Caco-2 (cell line): ENCODE results near the gene PRR35. TPM values are rescaled to one million over a fixed set of nuclear protein-coding genes. Genes with fewer than 3 reads are reported as not detected.

Source experiments
- BruUV-seq: library from RNA; stranded (reverse); fragments of 400-500 nt; replicated peaks from 2 replicates; lab custom pipeline; 2021; lab: Mats Ljungman, UMichigan
- CTCF ChIA-PET: fragments of 300-600 bp; sonication (Branson Sonifier 250); formaldehyde crosslinking; loops from one replicate; lab custom pipeline; 2022; ENCODE audit warnings: antibody characterized with exemption; lab: Charles Lee
- POLR2A ChIA-PET: fragments of 300-600 bp; sonication (Branson Sonifier 250); formaldehyde crosslinking; loops from one replicate; lab custom pipeline; 2022; ENCODE audit warnings: antibody characterized with exemption; lab: Charles Lee
- DNase-seq, 2 experiments: peaks; one replicate each; pipeline versions ENCODE4 v3.0.0 to v3.0.0-alpha.2; 2020 to 2022
- H3K27me3 ChIP-seq: replicated peaks from 2 replicates; pipeline ENCODE4 v1.6.0; 2011; ENCODE audit warnings: low read length; ENCODE audit not compliant: control insufficient read depth, insufficient read depth
- H3K36me3 ChIP-seq: 2 replicates; pipeline ENCODE4 v1.5.1; 2011; ENCODE audit warnings: low read length; ENCODE audit not compliant: control insufficient read depth, insufficient read depth
- H3K4me1 ChIP-seq: fragments of 250-450 bp; sonication (Bioruptor Pico); 2 replicates; pipeline ENCODE4 v1.5.1; 2020; ENCODE audit warnings: mild to moderate bottlenecking
- H3K4me3 ChIP-seq: 2 replicates; pipeline ENCODE4 v1.5.1; 2011; ENCODE audit warnings: low read depth, mild to moderate bottlenecking, control low read depth, low read length
- H3K9me3 ChIP-seq: fragments of 250-450 bp; sonication (Bioruptor Pico); 2 replicates; pipeline ENCODE4 v1.5.1; 2020; ENCODE audit warnings: mild to moderate bottlenecking, moderate library complexity
- H3K27ac Mint-ChIP-seq: one replicate; pipeline ENCODE4 v1.8.0; 2022; ENCODE audit warnings: mixed read lengths; ENCODE audit not compliant: unreplicated experiment
- H3K27me3 Mint-ChIP-seq: one replicate; pipeline ENCODE4 v1.8.0; 2022; ENCODE audit warnings: mixed read lengths; ENCODE audit not compliant: insufficient read depth, unreplicated experiment
- H3K36me3 Mint-ChIP-seq: one replicate; pipeline ENCODE4 v1.8.0; 2022; ENCODE audit warnings: mild to moderate bottlenecking, mixed read lengths; ENCODE audit not compliant: insufficient read depth, unreplicated experiment
- H3K4me1 Mint-ChIP-seq: one replicate; pipeline ENCODE4 v1.8.0; 2022; ENCODE audit warnings: low read depth, mixed read lengths; ENCODE audit not compliant: unreplicated experiment
- H3K4me3 Mint-ChIP-seq: one replicate; pipeline ENCODE4 v1.8.0; 2022; ENCODE audit warnings: mild to moderate bottlenecking, moderate library complexity, mixed read lengths; ENCODE audit not compliant: unreplicated experiment
- H3K9me3 Mint-ChIP-seq: one replicate; pipeline ENCODE4 v1.8.0; 2022; ENCODE audit warnings: mixed read lengths; ENCODE audit not compliant: unreplicated experiment
- CTCF ChIP-seq, 2 experiments: fragments of 200-600 bp in 1 of 2; IDR thresholded peaks; 1 replicate in 1 of 2; 2 replicates in 1 of 2; pipeline versions ENCODE4 v1.5.1 to v1.8.0; 2011 to 2022; ENCODE audit warnings: antibody characterized with exemption in 1 of 2, control low read depth in 1 of 2, inconsistent platforms in 1 of 2, low read depth in 1 of 2, low read length in 1 of 2, mild to moderate bottlenecking in 1 of 2, moderate library complexity in 1 of 2; ENCODE audit not compliant: insufficient read depth in 1 of 2, severe bottlenecking in 1 of 2, unreplicated experiment in 1 of 2
- intact Hi-C: fragments of 100-400 bp; cut with micrococcal nuclease; formaldehyde crosslinking; loops from one replicate; pipeline ENCODE4 v1.10.0; 2022; ENCODE audit not compliant: unreplicated experiment
- total RNA-seq: library from RNA; stranded (reverse); gene quantifications from 2 replicates; pipeline ENCODE4 v1.2.3, GENCODE V29; 2022

The PRR35 gene
- total RNA-seq, 1 experiment from 2014 or later, result not detected

- ChIA-PET POLR2A (no interaction called here), CTCF (no interaction called here)
- H3K4me3 ChIP-seq, result no peak overlapping the region
- intact Hi-C loops, result no loop called here
- H3K9me3 Mint-ChIP-seq, result no peaks in the 10 kb centered on the region
- no peaks in the 10 kb centered on the region for H3K4me1 ChIP-seq
- no peaks in the 10 kb centered on the region for H3K36me3 Mint-ChIP-seq
- no peak overlapping the region for H3K27ac Mint-ChIP-seq
- H3K4me3 Mint-ChIP-seq, result no peak overlapping the region
- H3K27me3 Mint-ChIP-seq, result no peaks in the 10 kb centered on the region
- no peak for TF ChIP-seq CTCF (IDR thresholded peaks at IDR 0.05; ENCODE audit: insufficient read depth in 1 of 2, low read depth in 1 of 2, low read length in 1 of 2, severe bottlenecking in 1 of 2, unreplicated experiment in 1 of 2)
- BruUV-seq, result no TSS peak
- no peak for DNase-seq
- H3K4me1 Mint-ChIP-seq, result no peaks in the 10 kb centered on the region
- H3K36me3 ChIP-seq, result no peaks in the 10 kb centered on the region; the same call in none of the 2 replicates
- no peaks in the 10 kb centered on the region for H3K9me3 ChIP-seq
- no peaks in the 10 kb centered on the region for H3K27me3 ChIP-seq
Observed at GRCh38 chr16:554640-555365, 5.4 kb upstream of the PRR35 start.

- Histone ChIP-seq H3K4me1 (no peaks in the 10 kb centered on the region), H3K4me3 (no peak overlapping the region), H3K36me3 (no peaks in the 10 kb centered on the region; the same call in 1 of the 2 replicates), H3K27me3 (no peaks in the 10 kb centered on the region), H3K9me3 (no peaks in the 10 kb centered on the region)
- H3K27ac Mint-ChIP-seq, result no peak overlapping the region
- POLR2A ChIA-PET, result no interaction called here
- CTCF ChIA-PET, result no interaction called here
- no peaks in the 10 kb centered on the region for H3K36me3 Mint-ChIP-seq
- no peaks in the 10 kb centered on the region for H3K9me3 Mint-ChIP-seq
- H3K27me3 Mint-ChIP-seq, result no peaks in the 10 kb centered on the region
- DNase-seq, result no peak
- H3K4me3 Mint-ChIP-seq, result no peak overlapping the region
- no peaks in the 10 kb centered on the region for H3K4me1 Mint-ChIP-seq
- TF ChIP-seq CTCF (IDR thresholded peaks at IDR 0.05; ENCODE audit: insufficient read depth in 1 of 2, low read depth in 1 of 2, low read length in 1 of 2, severe bottlenecking in 1 of 2, unreplicated experiment in 1 of 2), result no peak
- intact Hi-C loops, result no loop called here
- no TSS peak for BruUV-seq
Observed at GRCh38 chr16:555528-556473, 4.4 kb upstream of the PRR35 start.

GRCh38 chr16:556474-557173, 3.6 kb upstream of the PRR35 start:
- POLR2A ChIA-PET, result no interaction called here
- no peak for TF ChIP-seq CTCF (IDR thresholded peaks at IDR 0.05; ENCODE audit: insufficient read depth in 1 of 2, low read depth in 1 of 2, low read length in 1 of 2, severe bottlenecking in 1 of 2, unreplicated experiment in 1 of 2)
- H3K4me3 ChIP-seq, result no peak overlapping the region
- DNase-seq, result no peak
- CTCF ChIA-PET, result no interaction called here
- Mint-ChIP-seq H3K27ac (no peak overlapping the region), H3K27me3 (no peaks in the 10 kb centered on the region), H3K4me3 (no peak overlapping the region), H3K4me1 (no peaks in the 10 kb centered on the region), H3K36me3 (no peaks in the 10 kb centered on the region), H3K9me3 (no peaks in the 10 kb centered on the region)
- H3K4me1 ChIP-seq, result no peaks in the 10 kb centered on the region
- no peaks in the 10 kb centered on the region for H3K36me3 ChIP-seq
- BruUV-seq, result no TSS peak
- H3K27me3 ChIP-seq, result no peaks in the 10 kb centered on the region
- H3K9me3 ChIP-seq, result no peaks in the 10 kb centered on the region
- intact Hi-C loops, result no loop called here
